ENCODE data around the gene UBALD1.

- TF ChIP-seq POLR2AphosphoS5 (IDR thresholded peaks at IDR 0.05) = no peak
- TF ChIP-seq CTCF (IDR thresholded peaks at IDR 0.05 in 8 of 11, conservative IDR thresholded peaks at IDR 0.05 in 3 of 11) = no peak
- TF ChIP-seq POLR2A (IDR thresholded peaks at IDR 0.05) = no peak
Observed at GRCh38 chr16:4570086-4570485, 44.6 kb downstream of the UBALD1 start.
